HCT116 (cell line): Measurements from ENCODE around the gene CLTC. TPM values are rescaled to one million over a fixed set of nuclear protein-coding genes. Genes with fewer than 3 reads are reported as not detected.

Experiments used
- ATAC-seq: fragments of 200-7000 bp; cut with Tn5 transposase; 2 replicates; pipeline ENCODE4 v1.9.1; 2020; ENCODE audit warnings: mild to moderate bottlenecking, moderate library complexity
- BruUV-seq: library from RNA; stranded (reverse); fragments of 400-500 nt; replicated peaks from 2 replicates; lab custom pipeline; 2021; lab: Mats Ljungman, UMichigan
- CTCF ChIA-PET: fragments of 300-600 bp; sonication (Branson Sonifier 250); formaldehyde crosslinking; loops from one replicate; lab custom pipeline; 2021; ENCODE audit warnings: antibody characterized with exemption; lab: Charles Lee
- POLR2A ChIA-PET: fragments of 300-600, 350-600 bp; sonication (Branson Sonifier 250); formaldehyde crosslinking; loops from one replicate; lab custom pipeline; 2021; ENCODE audit warnings: antibody characterized with exemption; lab: Charles Lee
- RAD21 ChIA-PET, 2 experiments: fragments of 300-600 bp; sonication (Branson Sonifier 250); formaldehyde crosslinking; loops; one replicate each; lab custom pipeline; 2023; ENCODE audit warnings: low total read pairs in 2 of 2; ENCODE audit not compliant: uncharacterized antibody in 2 of 2, unreplicated experiment in 2 of 2, low non-redundant PET in 1 of 2; lab: Charles Lee
- DNase-seq: peaks from one replicate; pipeline ENCODE4 v3.0.0-alpha.2; 2010; ENCODE audit warnings: low read depth, low spot score
- H2AFZ ChIP-seq: fragments of 200-600 bp; shearing (Covaris generic), sonication (generic); 2 replicates; pipeline ENCODE4 v1.6.1; 2017; ENCODE audit warnings: low read depth, mixed run types, mixed read lengths, antibody characterized with exemption, low read length; ENCODE audit not compliant: poor library complexity, severe bottlenecking
- H3K27ac ChIP-seq: 2 replicates; pipeline ENCODE4 v1.5.1; 2012; ENCODE audit warnings: low read depth, low read length
- H3K27me3 ChIP-seq: fragments of 200-600 bp; sonication (generic); 2 replicates; pipeline ENCODE4 v1.6.1; 2016; ENCODE audit warnings: mixed run types, low read length, mixed read lengths; ENCODE audit not compliant: insufficient read depth
- H3K36me3 ChIP-seq, 2 experiments: fragments of 200-500 bp in 1 of 2; fragments of 200-600 bp in 1 of 2; sonication (Bioruptor generic) in 1 of 2; sonication (generic) in 1 of 2; 2 replicates each; pipeline versions ENCODE4 v1.5.1 to v1.6.1; 2014 to 2016; ENCODE audit warnings: low read length in 2 of 2, inconsistent platforms in 1 of 2, mixed read lengths in 1 of 2, mixed run types in 1 of 2; ENCODE audit not compliant: insufficient read depth in 2 of 2, control insufficient read depth in 1 of 2
- H3K4me1 ChIP-seq, 2 experiments: fragments of 200-600 bp in 1 of 2; sonication (generic) in 1 of 2; 2 replicates each; pipeline versions ENCODE4 v1.5.1 to v1.6.1; 2012 to 2017; ENCODE audit warnings: low read length in 2 of 2, inconsistent platforms in 1 of 2, mild to moderate bottlenecking in 1 of 2, mixed read lengths in 1 of 2, mixed run types in 1 of 2, moderate library complexity in 1 of 2; ENCODE audit not compliant: insufficient read depth in 2 of 2, control insufficient read depth in 1 of 2
- H3K4me2 ChIP-seq: fragments of 200-600 bp; sonication (generic); 2 replicates; pipeline ENCODE4 v1.6.1; 2017; ENCODE audit warnings: mixed run types, low read length, mixed read lengths
- H3K4me3 ChIP-seq, 2 experiments: fragments of 200-600 bp in 1 of 2; sonication (generic) in 1 of 2; replicated peaks in 1 of 2; 2 replicates each; pipeline ENCODE4 v1.5.1; 2011 to 2016; ENCODE audit warnings: low read length in 2 of 2, control low read depth in 1 of 2, low read depth in 1 of 2, mild to moderate bottlenecking in 1 of 2, mixed read lengths in 1 of 2, mixed run types in 1 of 2
- H3K79me2 ChIP-seq: fragments of 200-600 bp; sonication (generic); 2 replicates; pipeline ENCODE4 v1.6.1; 2017; ENCODE audit warnings: mild to moderate bottlenecking, mixed run types, low read length, moderate library complexity, mixed read lengths; ENCODE audit not compliant: insufficient read depth
- H3K9ac ChIP-seq: fragments of 200-600 bp; sonication (generic); 2 replicates; pipeline ENCODE4 v1.6.1; 2016; ENCODE audit warnings: low read length, mixed read lengths
- H3K9me2 ChIP-seq: fragments of 200-600 bp; sonication (generic), shearing (Covaris generic); 2 replicates; pipeline ENCODE4 v1.6.1; 2017; ENCODE audit warnings: mixed run types, mild to moderate bottlenecking, moderate library complexity; ENCODE audit not compliant: insufficient read depth
- H3K9me3 ChIP-seq, 2 experiments: fragments of 200-500 bp in 1 of 2; fragments of 200-600 bp in 1 of 2; sonication (Bioruptor generic) in 1 of 2; sonication (generic) in 1 of 2; 2 replicates each; pipeline ENCODE4 v1.6.1; 2014 to 2017; ENCODE audit warnings: low read length in 2 of 2, mixed read lengths in 2 of 2, inconsistent platforms in 1 of 2, low read depth in 1 of 2, mild to moderate bottlenecking in 1 of 2, mixed run types in 1 of 2, moderate library complexity in 1 of 2; ENCODE audit not compliant: control insufficient read depth in 1 of 2, insufficient read depth in 1 of 2
- H4K20me1 ChIP-seq: fragments of 200-600 bp; sonication (generic), shearing (Covaris generic); 2 replicates; pipeline ENCODE4 v1.6.1; 2017; ENCODE audit warnings: mixed run types, mild to moderate bottlenecking, moderate library complexity; ENCODE audit not compliant: insufficient read depth
- CBX3 ChIP-seq: IDR thresholded peaks from 2 replicates; pipeline ENCODE4 v1.6.1; 2012; ENCODE audit warnings: low read depth
- CEBPB ChIP-seq: IDR thresholded peaks from 2 replicates; pipeline ENCODE4 v1.6.1; 2012; ENCODE audit warnings: low read depth
- ELF1 ChIP-seq: IDR thresholded peaks from 2 replicates; pipeline ENCODE4 v1.6.1; 2012; ENCODE audit warnings: low read depth, borderline replicate concordance
- EZH2phosphoT487 ChIP-seq: fragments of 200-600 bp; IDR thresholded peaks from 2 replicates; pipeline ENCODE4 v1.6.1; 2018; ENCODE audit warnings: antibody characterized with exemption, borderline replicate concordance
- FOSL1 ChIP-seq: IDR thresholded peaks from 2 replicates; pipeline ENCODE4 v1.6.1; 2012; ENCODE audit warnings: low read depth
- JUND ChIP-seq: IDR thresholded peaks from 2 replicates; pipeline ENCODE4 v1.6.1; 2012
- RAD21 ChIP-seq: IDR thresholded peaks from 2 replicates; pipeline ENCODE4 v1.6.1; 2012; ENCODE audit warnings: low read depth, mild to moderate bottlenecking
- SP1 ChIP-seq: IDR thresholded peaks from 2 replicates; pipeline ENCODE4 v1.6.1; 2012; ENCODE audit warnings: low read depth
- ZFX ChIP-seq: fragments of 450-650 bp; IDR thresholded peaks from 2 replicates; pipeline ENCODE4 v1.6.1; 2017
- ZNF274 ChIP-seq: fragments of 200-500 bp; sonication (Bioruptor generic); IDR thresholded peaks from 2 replicates; pipeline ENCODE4 v1.6.1; 2014; ENCODE audit warnings: mild to moderate bottlenecking, low read depth, low read length, inconsistent platforms
- intact Hi-C: fragments of 100-400 bp; cut with micrococcal nuclease; formaldehyde crosslinking; loops from 2 replicates; pipeline ENCODE4 v1.10.0; 2022
- total RNA-seq: library from RNA; stranded (reverse); gene quantifications from one replicate; pipeline ENCODE4 v1.2.1, GENCODE V29; 2021; ENCODE audit not compliant: unreplicated experiment
- TF ChIP-seq, protein P1 (sequence below): IDR thresholded peaks from 2 replicates; pipeline ENCODE4 v1.6.1; 2012
- TF ChIP-seq, protein P2 (sequence below): IDR thresholded peaks from 2 replicates; pipeline ENCODE4 v1.6.1; 2012; ENCODE audit warnings: low read depth
- TF ChIP-seq, protein P3 (sequence below): IDR thresholded peaks from 2 replicates; pipeline ENCODE4 v1.6.1; 2012

Gene CLTC
- total RNA-seq, 1 experiment from 2014 or later = 351 TPM

DNA sequence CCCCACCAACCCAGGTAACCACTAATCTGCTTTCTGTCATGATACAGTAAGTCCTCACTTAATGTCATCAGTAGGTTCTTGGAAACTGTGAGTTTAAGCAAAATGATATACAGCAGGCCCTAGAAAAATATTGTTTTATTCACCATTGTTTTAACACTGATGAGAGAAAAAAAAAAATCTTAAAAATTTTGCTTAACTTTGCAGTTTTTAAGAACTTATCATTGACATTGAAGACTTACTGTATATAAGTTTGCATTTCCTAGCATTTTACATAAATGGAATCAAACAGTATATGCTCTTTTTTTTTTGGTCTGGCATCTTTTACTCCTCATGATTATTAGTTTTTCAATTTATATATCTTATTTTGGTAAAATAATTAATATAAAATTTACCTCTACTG, 19.5 kb upstream of the CLTC start:
- Histone ChIP-seq H3K9me2 (no peaks in the 10 kb centered on the region), H3K4me3 (no peak overlapping the region), H2AFZ (no peak overlapping the region), H3K4me2 (no peak overlapping the region), H3K79me2 (no peaks in the 10 kb centered on the region), H3K36me3 (peaks cover 0 to 29% of the 10 kb centered on the region in 2 experiments; a peak in 2 of 4 replicates), H3K9ac (no peak overlapping the region), H4K20me1 (no peaks in the 10 kb centered on the region), H3K27ac (no peak overlapping the region), H3K27me3 (no peaks in the 10 kb centered on the region), H3K9me3 (no peaks in the 10 kb centered on the region), H3K4me1 (no peaks in the 10 kb centered on the region)
- ChIA-PET CTCF (no interaction called here), RAD21 (no interaction called here), POLR2A (no interaction called here)
- intact Hi-C loops = no loop called here
- no peak for DNase-seq
- no TSS peak for BruUV-seq
- ATAC-seq = no peak
- TF ChIP-seq FOSL1 = no peak
- TF ChIP-seq, protein P1, sequence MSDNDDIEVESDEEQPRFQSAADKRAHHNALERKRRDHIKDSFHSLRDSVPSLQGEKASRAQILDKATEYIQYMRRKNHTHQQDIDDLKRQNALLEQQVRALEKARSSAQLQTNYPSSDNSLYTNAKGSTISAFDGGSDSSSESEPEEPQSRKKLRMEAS = no peak
- no peak for TF ChIP-seq SP1
- no peak for TF ChIP-seq CBX3
- TF ChIP-seq CEBPB = no peak
- no peak for TF ChIP-seq EZH2phosphoT487
- TF ChIP-seq, protein P2, sequence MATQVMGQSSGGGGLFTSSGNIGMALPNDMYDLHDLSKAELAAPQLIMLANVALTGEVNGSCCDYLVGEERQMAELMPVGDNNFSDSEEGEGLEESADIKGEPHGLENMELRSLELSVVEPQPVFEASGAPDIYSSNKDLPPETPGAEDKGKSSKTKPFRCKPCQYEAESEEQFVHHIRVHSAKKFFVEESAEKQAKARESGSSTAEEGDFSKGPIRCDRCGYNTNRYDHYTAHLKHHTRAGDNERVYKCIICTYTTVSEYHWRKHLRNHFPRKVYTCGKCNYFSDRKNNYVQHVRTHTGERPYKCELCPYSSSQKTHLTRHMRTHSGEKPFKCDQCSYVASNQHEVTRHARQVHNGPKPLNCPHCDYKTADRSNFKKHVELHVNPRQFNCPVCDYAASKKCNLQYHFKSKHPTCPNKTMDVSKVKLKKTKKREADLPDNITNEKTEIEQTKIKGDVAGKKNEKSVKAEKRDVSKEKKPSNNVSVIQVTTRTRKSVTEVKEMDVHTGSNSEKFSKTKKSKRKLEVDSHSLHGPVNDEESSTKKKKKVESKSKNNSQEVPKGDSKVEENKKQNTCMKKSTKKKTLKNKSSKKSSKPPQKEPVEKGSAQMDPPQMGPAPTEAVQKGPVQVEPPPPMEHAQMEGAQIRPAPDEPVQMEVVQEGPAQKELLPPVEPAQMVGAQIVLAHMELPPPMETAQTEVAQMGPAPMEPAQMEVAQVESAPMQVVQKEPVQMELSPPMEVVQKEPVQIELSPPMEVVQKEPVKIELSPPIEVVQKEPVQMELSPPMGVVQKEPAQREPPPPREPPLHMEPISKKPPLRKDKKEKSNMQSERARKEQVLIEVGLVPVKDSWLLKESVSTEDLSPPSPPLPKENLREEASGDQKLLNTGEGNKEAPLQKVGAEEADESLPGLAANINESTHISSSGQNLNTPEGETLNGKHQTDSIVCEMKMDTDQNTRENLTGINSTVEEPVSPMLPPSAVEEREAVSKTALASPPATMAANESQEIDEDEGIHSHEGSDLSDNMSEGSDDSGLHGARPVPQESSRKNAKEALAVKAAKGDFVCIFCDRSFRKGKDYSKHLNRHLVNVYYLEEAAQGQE = no peak
- TF ChIP-seq ZFX = no peak
- TF ChIP-seq, protein P3, sequence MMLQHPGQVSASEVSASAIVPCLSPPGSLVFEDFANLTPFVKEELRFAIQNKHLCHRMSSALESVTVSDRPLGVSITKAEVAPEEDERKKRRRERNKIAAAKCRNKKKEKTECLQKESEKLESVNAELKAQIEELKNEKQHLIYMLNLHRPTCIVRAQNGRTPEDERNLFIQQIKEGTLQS = no peak
- no peak for TF ChIP-seq ZNF274
- TF ChIP-seq JUND = no peak
- TF ChIP-seq RAD21 = no peak
- TF ChIP-seq ELF1 = no peak
